Measurements from ENCODE around the gene CLTB. TPM values are rescaled to one million over a fixed set of nuclear protein-coding genes. Genes with fewer than 3 reads are reported as not detected.

CLTB gene
- total RNA-seq, 1 experiment from 2014 or later, result 31.7 TPM

- H3K36me3 ChIP-seq (ENCODE audit: insufficient read depth, low read length), result peaks cover 50% of the 10 kb centered on the region
- peak overlapping the region; percentile 86 for H3K4me2 ChIP-seq (ENCODE audit: low read depth, low read length, poor library complexity, severe bottlenecking)
Measured at GRCh38 chr5:176386491-176386890, 29.8 kb downstream of the CLTB start.

GRCh38 chr5:176384991-176385390 is 31.3 kb downstream of the CLTB start:
- Histone ChIP-seq H3K4me3 (ENCODE audit: low read length) (no peak overlapping the region), H3K9me3 (ENCODE audit: low read length) (no peaks in the 10 kb centered on the region), H3K4me1 (ENCODE audit: low read length) (peaks cover 21% of the 10 kb centered on the region), H3K27me3 (ENCODE audit: low read length) (no peaks in the 10 kb centered on the region), H3K27ac (ENCODE audit: low read length) (no peak overlapping the region), H3K36me3 (ENCODE audit: insufficient read depth, low read length) (peaks cover 56% of the 10 kb centered on the region), H3K79me2 (ENCODE audit: low read length) (peaks cover 45% of the 10 kb centered on the region), H3K4me2 (ENCODE audit: low read depth, low read length, poor library complexity, severe bottlenecking) (no peak overlapping the region), H3K9me2 (replicated peaks; ENCODE audit: insufficient read depth, low read length) (no peaks in the 10 kb centered on the region), H2AFZ (ENCODE audit: low read length) (no peak overlapping the region), H4K20me1 (ENCODE audit: insufficient read depth, low read depth, low read length) (peaks cover 26% of the 10 kb centered on the region), H3K9ac (ENCODE audit: low read length) (no peak overlapping the region)
- no peak for DNase-seq

More at GRCh38 chr5:176386491-176386890, 29.8 kb downstream of the CLTB start:
- Histone ChIP-seq H3K27ac (ENCODE audit: low read length) (peak overlapping the region; percentile 74; the same call in 1 of the 2 replicates), H2AFZ (ENCODE audit: low read length) (no peak overlapping the region), H3K4me1 (ENCODE audit: low read length) (peaks cover 25% of the 10 kb centered on the region), H3K9me2 (replicated peaks; ENCODE audit: insufficient read depth, low read length) (no peaks in the 10 kb centered on the region), H3K9ac (ENCODE audit: low read length) (peak overlapping the region; percentile 92), H3K9me3 (ENCODE audit: low read length) (no peaks in the 10 kb centered on the region), H3K79me2 (ENCODE audit: low read length) (peaks cover 59% of the 10 kb centered on the region), H3K4me3 (ENCODE audit: low read length) (peak overlapping the region; percentile 88), H3K27me3 (ENCODE audit: low read length) (no peaks in the 10 kb centered on the region), H4K20me1 (ENCODE audit: insufficient read depth, low read depth, low read length) (peaks cover 26% of the 10 kb centered on the region)
- DNase-seq, result no peak

GRCh38 chr5:176384366-176384930 is 31.9 kb downstream of the CLTB start:
- Histone ChIP-seq H3K9ac (ENCODE audit: low read length) (no peak overlapping the region), H3K79me2 (ENCODE audit: low read length) (peaks cover 40% of the 10 kb centered on the region), H3K4me3 (ENCODE audit: low read length) (no peak overlapping the region), H3K4me2 (ENCODE audit: low read depth, low read length, poor library complexity, severe bottlenecking) (no peak overlapping the region), H3K9me3 (ENCODE audit: low read length) (no peaks in the 10 kb centered on the region), H4K20me1 (ENCODE audit: insufficient read depth, low read depth, low read length) (peaks cover 26% of the 10 kb centered on the region), H3K4me1 (ENCODE audit: low read length) (peaks cover 16% of the 10 kb centered on the region), H2AFZ (ENCODE audit: low read length) (no peak overlapping the region), H3K27me3 (ENCODE audit: low read length) (no peaks in the 10 kb centered on the region), H3K27ac (ENCODE audit: low read length) (no peak overlapping the region), H3K36me3 (ENCODE audit: insufficient read depth, low read length) (peaks cover 59% of the 10 kb centered on the region), H3K9me2 (replicated peaks; ENCODE audit: insufficient read depth, low read length) (no peaks in the 10 kb centered on the region)
- DNase-seq, result no peak

- Histone ChIP-seq H3K9ac (ENCODE audit: low read length) (no peak overlapping the region), H2AFZ (ENCODE audit: low read length) (no peak overlapping the region)
Measured at GRCh38 chr5:176383961-176384360, 32.4 kb downstream of the CLTB start.

GRCh38 chr5:176383248-176383905 is 33.0 kb downstream of the CLTB start:
- Histone ChIP-seq H3K27me3 (ENCODE audit: low read length) (no peaks in the 10 kb centered on the region), H3K36me3 (ENCODE audit: insufficient read depth, low read length) (peaks cover 61% of the 10 kb centered on the region), H4K20me1 (ENCODE audit: insufficient read depth, low read depth, low read length) (peaks cover 26% of the 10 kb centered on the region), H3K9me2 (replicated peaks; ENCODE audit: insufficient read depth, low read length) (no peaks in the 10 kb centered on the region), H3K4me2 (ENCODE audit: low read depth, low read length, poor library complexity, severe bottlenecking) (no peak overlapping the region), H3K79me2 (ENCODE audit: low read length) (peaks cover 35% of the 10 kb centered on the region), H3K4me1 (ENCODE audit: low read length) (peaks cover 15% of the 10 kb centered on the region), H3K9me3 (ENCODE audit: low read length) (no peaks in the 10 kb centered on the region), H3K27ac (ENCODE audit: low read length) (no peak overlapping the region), H3K9ac (ENCODE audit: low read length) (no peak overlapping the region), H2AFZ (ENCODE audit: low read length) (no peak overlapping the region), H3K4me3 (ENCODE audit: low read length) (no peak overlapping the region)
- no peak for DNase-seq

More at GRCh38 chr5:176383961-176384360, 32.4 kb downstream of the CLTB start:
- Histone ChIP-seq H3K27me3 (ENCODE audit: low read length) (no peaks in the 10 kb centered on the region), H3K4me1 (ENCODE audit: low read length) (peaks cover 15% of the 10 kb centered on the region), H3K4me2 (ENCODE audit: low read depth, low read length, poor library complexity, severe bottlenecking) (no peak overlapping the region), H3K4me3 (ENCODE audit: low read length) (no peak overlapping the region), H3K9me3 (ENCODE audit: low read length) (no peaks in the 10 kb centered on the region), H3K27ac (ENCODE audit: low read length) (no peak overlapping the region), H3K79me2 (ENCODE audit: low read length) (peaks cover 36% of the 10 kb centered on the region), H3K36me3 (ENCODE audit: insufficient read depth, low read length) (peaks cover 61% of the 10 kb centered on the region), H3K9me2 (replicated peaks; ENCODE audit: insufficient read depth, low read length) (no peaks in the 10 kb centered on the region), H4K20me1 (ENCODE audit: insufficient read depth, low read depth, low read length) (peaks cover 26% of the 10 kb centered on the region)
- no peak for DNase-seq

GRCh38 chr5:176382721-176383120 is 33.6 kb downstream of the CLTB start:
- peaks cover 28% of the 10 kb centered on the region for H3K79me2 ChIP-seq (ENCODE audit: low read length)
- peaks cover 61% of the 10 kb centered on the region for H3K36me3 ChIP-seq (ENCODE audit: insufficient read depth, low read length)

GRCh38 chr5:176381979-176382378 is 34.4 kb downstream of the CLTB start:
- Histone ChIP-seq H3K36me3 (ENCODE audit: insufficient read depth, low read length) (peaks cover 55% of the 10 kb centered on the region), H3K27ac (ENCODE audit: low read length) (no peak overlapping the region), H3K4me2 (ENCODE audit: low read depth, low read length, poor library complexity, severe bottlenecking) (no peak overlapping the region), H3K4me1 (ENCODE audit: low read length) (peaks cover 10% of the 10 kb centered on the region), H3K9me3 (ENCODE audit: low read length) (no peaks in the 10 kb centered on the region), H3K9me2 (replicated peaks; ENCODE audit: insufficient read depth, low read length) (no peaks in the 10 kb centered on the region), H3K4me3 (ENCODE audit: low read length) (no peak overlapping the region), H4K20me1 (ENCODE audit: insufficient read depth, low read depth, low read length) (peaks cover 20% of the 10 kb centered on the region), H3K27me3 (ENCODE audit: low read length) (no peaks in the 10 kb centered on the region), H3K79me2 (ENCODE audit: low read length) (peaks cover 21% of the 10 kb centered on the region), H2AFZ (ENCODE audit: low read length) (no peak overlapping the region), H3K9ac (ENCODE audit: low read length) (no peak overlapping the region)
- no peak for DNase-seq

More at GRCh38 chr5:176382721-176383120, 33.6 kb downstream of the CLTB start:
- Histone ChIP-seq H2AFZ (ENCODE audit: low read length) (no peak overlapping the region), H4K20me1 (ENCODE audit: insufficient read depth, low read depth, low read length) (peaks cover 26% of the 10 kb centered on the region), H3K27me3 (ENCODE audit: low read length) (no peaks in the 10 kb centered on the region), H3K9me3 (ENCODE audit: low read length) (no peaks in the 10 kb centered on the region), H3K4me3 (ENCODE audit: low read length) (no peak overlapping the region), H3K9ac (ENCODE audit: low read length) (no peak overlapping the region), H3K4me1 (ENCODE audit: low read length) (peaks cover 15% of the 10 kb centered on the region), H3K27ac (ENCODE audit: low read length) (no peak overlapping the region), H3K4me2 (ENCODE audit: low read depth, low read length, poor library complexity, severe bottlenecking) (no peak overlapping the region), H3K9me2 (replicated peaks; ENCODE audit: insufficient read depth, low read length) (no peaks in the 10 kb centered on the region)
- no peak for DNase-seq

- Histone ChIP-seq H3K36me3 (ENCODE audit: insufficient read depth, low read length) (peaks cover 50% of the 10 kb centered on the region), H3K9me3 (ENCODE audit: low read length) (no peaks in the 10 kb centered on the region), H4K20me1 (ENCODE audit: insufficient read depth, low read depth, low read length) (peaks cover 15% of the 10 kb centered on the region)
Measured at GRCh38 chr5:176381423-176381822, 34.9 kb downstream of the CLTB start.

More at GRCh38 chr5:176381423-176381822, 34.9 kb downstream of the CLTB start:
- Histone ChIP-seq H3K27me3 (ENCODE audit: low read length) (no peaks in the 10 kb centered on the region), H3K79me2 (ENCODE audit: low read length) (peaks cover 15% of the 10 kb centered on the region), H3K4me3 (ENCODE audit: low read length) (no peak overlapping the region), H3K27ac (ENCODE audit: low read length) (no peak overlapping the region), H3K4me1 (ENCODE audit: low read length) (peaks cover 5% of the 10 kb centered on the region), H2AFZ (ENCODE audit: low read length) (no peak overlapping the region), H3K9ac (ENCODE audit: low read length) (no peak overlapping the region), H3K9me2 (replicated peaks; ENCODE audit: insufficient read depth, low read length) (no peaks in the 10 kb centered on the region), H3K4me2 (ENCODE audit: low read depth, low read length, poor library complexity, severe bottlenecking) (no peak overlapping the region)
- DNase-seq, result no peak

Data from Karpas-422 (cell line).